H1 (cell line): ENCODE results near the gene TCERG1L. TPM values are rescaled to one million over a fixed set of nuclear protein-coding genes. Genes with fewer than 3 reads are reported as not detected.

Experiments used
- ASH2L ChIP-seq: fragments of 200-600, 300-600 bp; sonication (generic); IDR thresholded peaks from one replicate; pipeline ENCODE4 v1.7.1; 2017; ENCODE audit warnings: low read length
- CBX5 ChIP-seq: fragments of 300-800, 300-1000 bp; sonication (generic); IDR thresholded peaks from 2 replicates; pipeline ENCODE4 v1.7.1; 2016; ENCODE audit warnings: antibody characterized with exemption, low read length, low read depth
- CBX8 ChIP-seq: fragments of 300-800, 300-1000 bp; sonication (generic); IDR thresholded peaks from 2 replicates; pipeline ENCODE4 v1.7.1; 2016; ENCODE audit warnings: low read depth, low read length, borderline replicate concordance
- CREB1 ChIP-seq: IDR thresholded peaks from 2 replicates; pipeline ENCODE4 v1.6.1; 2012; ENCODE audit warnings: inconsistent platforms
- EZH2 ChIP-seq: fragments of 200-600 bp; sonication (generic); IDR thresholded peaks from 2 replicates; pipeline ENCODE4 v1.7.1; 2012; ENCODE audit warnings: low read depth, mild to moderate bottlenecking, moderate library complexity, low read length, inconsistent platforms; ENCODE audit not compliant: severe bottlenecking
- HDAC6 ChIP-seq: IDR thresholded peaks from one replicate; pipeline ENCODE4 v1.7.1; 2012; ENCODE audit warnings: low read depth, mild to moderate bottlenecking, inconsistent platforms, low read length, moderate library complexity
- KDM4A ChIP-seq: IDR thresholded peaks from one replicate; pipeline ENCODE4 v1.7.1; 2012; ENCODE audit warnings: low read depth, mild to moderate bottlenecking, moderate library complexity, low read length, inconsistent platforms; ENCODE audit not compliant: severe bottlenecking
- KDM5A ChIP-seq: fragments of 200-600 bp; IDR thresholded peaks from 2 replicates; pipeline ENCODE4 v1.7.1; 2012; ENCODE audit warnings: mild to moderate bottlenecking, low read length, inconsistent platforms, mixed read lengths
- MAFK ChIP-seq: IDR thresholded peaks from 2 replicates; pipeline ENCODE4 v1.6.1; 2012; ENCODE audit warnings: low read depth, mild to moderate bottlenecking, improper control_type of control experiment, low read length
- POLR2A ChIP-seq, 2 experiments: IDR thresholded peaks; 1 replicate in 1 of 2; 2 replicates in 1 of 2; pipeline ENCODE4 v1.6.1; 2011; ENCODE audit warnings: low read depth in 2 of 2, low read length in 2 of 2, mild to moderate bottlenecking in 2 of 2; ENCODE audit errors: control extremely low read depth in 1 of 2
- RFX5 ChIP-seq: IDR thresholded peaks from 2 replicates; pipeline ENCODE4 v1.6.1; 2011; ENCODE audit warnings: low read depth, low read length, improper control_type of control experiment, borderline replicate concordance
- SIN3A ChIP-seq, 2 experiments: IDR thresholded peaks in 1 of 2; conservative IDR thresholded peaks in 1 of 2; 2 replicates each; pipeline ENCODE4 v1.6.1; 2011 to 2012; ENCODE audit warnings: low read length in 2 of 2, improper control_type of control experiment in 1 of 2, low read depth in 1 of 2, mild to moderate bottlenecking in 1 of 2
- SP1 ChIP-seq: IDR thresholded peaks from 2 replicates; pipeline ENCODE4 v1.6.1; 2011; ENCODE audit warnings: low read depth, low read length
- TAF7 ChIP-seq: optimal IDR thresholded peaks from 2 replicates; pipeline ENCODE3; 2011; ENCODE audit warnings: low read depth, mild to moderate bottlenecking, inconsistent platforms, low read length, moderate library complexity, borderline replicate concordance
- TCF12 ChIP-seq: IDR thresholded peaks from 2 replicates; pipeline ENCODE4 v1.6.1; 2011; ENCODE audit warnings: low read depth, mild to moderate bottlenecking, low read length
- polyA plus RNA-seq, 7 experiments: library from polyadenylated mRNA; depleted of rRNA in 3 of 7; stranded (reverse) in 5 of 7; unstranded in 2 of 7; fragments of >200 nt in 5 of 7; fragments of 200-250 nt in 2 of 7; gene quantifications; 1 replicate in 5 of 7; 2 replicates in 1 of 7; 4 replicates in 1 of 7; pipeline versions ENCODE4 v1.2.1 to v1.2.3, GENCODE V29; 2011 to 2013; ENCODE audit warnings: missing spikeins in 2 of 7, mixed read lengths in 2 of 7
- total RNA-seq: library from RNA; stranded (reverse); fragmentation: NEBNext Ultra II Directional; extraction: Animal tissue kit (Norgen Biotek cat#: 25700); gene quantifications from 2 replicates; pipeline ENCODE4 v1.2.1, GENCODE V29; 2021

TCERG1L gene
- total and polyA plus RNA-seq, 2 of the 8 experiments (the other 6 are each of a cell fraction or from before 2014, with no cell fraction given), result 3.9 to 6.9 TPM

DNA sequence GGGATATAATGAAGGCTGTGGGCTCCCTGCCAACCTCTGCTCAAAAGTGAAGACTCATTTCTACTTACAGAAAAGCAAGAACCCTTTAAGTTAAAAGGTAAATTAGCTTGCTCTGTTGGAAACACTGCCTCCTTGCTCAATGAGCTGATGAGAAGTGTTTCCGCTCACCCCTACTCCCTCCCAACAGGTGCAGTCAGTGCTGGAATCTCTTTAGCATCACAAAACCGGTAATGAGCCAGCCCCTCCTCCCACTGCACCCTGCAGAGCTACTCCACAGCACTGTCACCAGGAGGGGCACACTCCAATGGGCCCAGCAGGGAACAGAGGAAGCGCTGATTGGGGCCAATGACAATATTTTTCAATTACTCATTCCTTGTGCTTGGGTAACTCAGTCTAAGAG is 262.5 kb downstream of the TCERG1L start (continued):
- TF ChIP-seq TAF7, result no peak
- TF ChIP-seq CBX8, result no peak
- peak; percentile 99 for TF ChIP-seq TCF12
- peak; percentile 62 for TF ChIP-seq ASH2L
- no peak for TF ChIP-seq POLR2A (IDR thresholded peaks at IDR 0.05; ENCODE audit: control extremely low read depth in 1 of 2, low read depth in 2 of 2, low read length in 2 of 2)
- no peak for TF ChIP-seq CBX5
- peak; percentile 55; the same call in 1 of the 2 replicates for TF ChIP-seq CREB1
- TF ChIP-seq SP1, result peak; percentile 88
- TF ChIP-seq KDM5A, result no peak
- no peak for TF ChIP-seq EZH2
- no peak; a peak in 1 of 4 replicates for TF ChIP-seq SIN3A (conservative IDR thresholded peaks at IDR 0.05 in 1 of 2, IDR thresholded peaks at IDR 0.05 in 1 of 2; ENCODE audit: low read depth in 1 of 2, low read length in 2 of 2)
- TF ChIP-seq KDM4A, result no peak
- TF ChIP-seq RFX5, result no peak
- TF ChIP-seq HDAC6, result peak; percentile 10
- no peak for TF ChIP-seq MAFK
